GM12892 (cell line): ENCODE data around the gene SLC9A9.

Experiments used
- POLR2A ChIP-seq: IDR thresholded peaks from 2 replicates; pipeline ENCODE4 v1.6.1; 2011; ENCODE audit warnings: low read depth, low read length, control low read depth
- POLR2AphosphoS5 ChIP-seq: IDR thresholded peaks from 2 replicates; pipeline ENCODE4 v1.6.1; 2011; ENCODE audit warnings: low read depth, low read length, control low read depth
- TAF1 ChIP-seq: IDR thresholded peaks from 2 replicates; pipeline ENCODE4 v1.6.1; 2011; ENCODE audit warnings: low read depth, mild to moderate bottlenecking, control low read depth, low read length, borderline replicate concordance

- TF ChIP-seq POLR2A (no peak), POLR2AphosphoS5 (no peak), TAF1 (no peak)
Measured at GRCh38 chr3:143326983-143327778, 521.1 kb downstream of the SLC9A9 start.
